IMR-90 (cell line): ENCODE results near the gene ARHGEF16. TPM values are rescaled to one million over a fixed set of nuclear protein-coding genes. Genes with fewer than 3 reads are reported as not detected.

Experiments used
- ATAC-seq: fragments of 200-7000 bp; cut with Tn5 transposase; 2 replicates; pipeline ENCODE4 v1.9.1; 2020; ENCODE audit warnings: low read depth, mild to moderate bottlenecking, moderate library complexity
- BruUV-seq: library from RNA; stranded (reverse); fragments of 400-500 nt; replicated peaks from 2 replicates; lab custom pipeline; 2021; lab: Mats Ljungman, UMichigan
- CTCF ChIA-PET: fragments of 300-600 bp; formaldehyde crosslinking; extraction: SDS; loops from one replicate; lab custom pipeline; 2021; ENCODE audit warnings: antibody characterized with exemption; lab: Yijun Ruan, JAX
- POLR2A ChIA-PET: fragments of 300-600 bp; sonication (Branson Sonifier 250); formaldehyde crosslinking; loops from one replicate; lab custom pipeline; 2022; ENCODE audit warnings: antibody characterized with exemption; ENCODE audit not compliant: unreplicated experiment; lab: Charles Lee
- DNase-seq: peaks from one replicate; pipeline ENCODE4 v3.0.0; 2013
- H2AFZ ChIP-seq: replicated peaks from 2 replicates; pipeline ENCODE3; 2013; ENCODE audit warnings: low read length, mild to moderate bottlenecking; ENCODE audit not compliant: poor library complexity
- H2AK5ac ChIP-seq: 2 replicates; pipeline ENCODE4 v1.6.1; 2013; ENCODE audit warnings: low read depth, low read length, inconsistent platforms
- H2AK9ac ChIP-seq: replicated peaks from 2 replicates; pipeline ENCODE3; 2013; ENCODE audit warnings: mild to moderate bottlenecking, low read depth, low read length, moderate library complexity; ENCODE audit not compliant: poor library complexity
- H2BK120ac ChIP-seq: 2 replicates; pipeline ENCODE4 v1.6.1; 2013; ENCODE audit warnings: low read depth, low read length, inconsistent platforms
- H2BK15ac ChIP-seq: 3 replicates; pipeline ENCODE4 v1.6.1; 2013; ENCODE audit warnings: low read depth, low read length, inconsistent platforms
- H2BK20ac ChIP-seq: 2 replicates; pipeline ENCODE4 v1.6.1; 2013; ENCODE audit warnings: low read depth, mild to moderate bottlenecking, inconsistent platforms, low read length, moderate library complexity
- H2BK5ac ChIP-seq: 2 replicates; pipeline ENCODE4 v1.6.1; 2013; ENCODE audit warnings: mild to moderate bottlenecking, low read depth, low read length, inconsistent platforms; ENCODE audit not compliant: poor library complexity, severe bottlenecking
- H3K14ac ChIP-seq: replicated peaks from 2 replicates; pipeline ENCODE4 v1.6.1; 2013; ENCODE audit warnings: low read depth, low read length, inconsistent platforms
- H3K18ac ChIP-seq: 2 replicates; pipeline ENCODE4 v1.6.1; 2013; ENCODE audit warnings: low read depth, low read length, control low read depth
- H3K23ac ChIP-seq: 2 replicates; pipeline ENCODE4 v1.6.1; 2013; ENCODE audit warnings: low read depth, low read length, inconsistent platforms
- H3K27ac ChIP-seq: 2 replicates; pipeline ENCODE4 v1.5.1; 2013; ENCODE audit warnings: mild to moderate bottlenecking, control low read depth, low read length; ENCODE audit not compliant: insufficient read depth
- H3K27me3 ChIP-seq: 2 replicates; pipeline ENCODE4 v1.6.1; 2013; ENCODE audit warnings: low read length; ENCODE audit not compliant: control insufficient read depth, insufficient read depth
- H3K36me3 ChIP-seq: 2 replicates; pipeline ENCODE4 v1.6.1; 2013; ENCODE audit warnings: low read length, mixed read lengths; ENCODE audit not compliant: control insufficient read depth, insufficient read depth
- H3K4ac ChIP-seq: 2 replicates; pipeline ENCODE4 v1.6.1; 2013; ENCODE audit warnings: low read depth, low read length, inconsistent platforms
- H3K4me1 ChIP-seq: 2 replicates; pipeline ENCODE4 v1.6.1; 2013; ENCODE audit warnings: low read length, mixed read lengths; ENCODE audit not compliant: control insufficient read depth, insufficient read depth
- H3K4me2 ChIP-seq: 2 replicates; pipeline ENCODE4 v1.6.1; 2013; ENCODE audit warnings: low read depth, mild to moderate bottlenecking, control low read depth, low read length, moderate library complexity
- H3K4me3 ChIP-seq: 2 replicates; pipeline ENCODE4 v1.5.1; 2013; ENCODE audit warnings: low read depth, mild to moderate bottlenecking, control low read depth, low read length, moderate library complexity; ENCODE audit not compliant: insufficient read depth
- H3K56ac ChIP-seq: 2 replicates; pipeline ENCODE4 v1.6.1; 2013; ENCODE audit warnings: low read length, inconsistent platforms; ENCODE audit not compliant: insufficient read depth; ENCODE audit errors: extremely low read depth
- H3K79me1 ChIP-seq, 2 experiments: 2 replicates each; pipeline ENCODE4 v1.6.1; 2013; ENCODE audit warnings: low read length in 2 of 2, inconsistent platforms in 1 of 2, low read depth in 1 of 2
- H3K9ac ChIP-seq: 2 replicates; pipeline ENCODE4 v1.6.1; 2013; ENCODE audit warnings: low read depth, low read length, control low read depth
- H3K9me1 ChIP-seq: 2 replicates; pipeline ENCODE4 v1.6.1; 2013; ENCODE audit warnings: low read length, inconsistent platforms; ENCODE audit not compliant: insufficient read depth
- H3K9me3 ChIP-seq: 2 replicates; pipeline ENCODE4 v1.6.1; 2013; ENCODE audit warnings: low read length; ENCODE audit not compliant: control insufficient read depth, insufficient read depth
- H4K20me1 ChIP-seq: 2 replicates; pipeline ENCODE4 v1.6.1; 2013; ENCODE audit warnings: low read length, inconsistent platforms; ENCODE audit not compliant: insufficient read depth
- H4K5ac ChIP-seq: 2 replicates; pipeline ENCODE4 v1.6.1; 2013; ENCODE audit warnings: mild to moderate bottlenecking, low read depth, low read length, control low read depth
- H4K8ac ChIP-seq, 2 experiments: 2 replicates each; pipeline ENCODE4 v1.6.1; 2013; ENCODE audit warnings: low read depth in 2 of 2, low read length in 2 of 2, control low read depth in 1 of 2, inconsistent platforms in 1 of 2
- H4K91ac ChIP-seq: 2 replicates; pipeline ENCODE4 v1.6.1; 2013; ENCODE audit warnings: low read depth, low read length, inconsistent platforms; ENCODE audit not compliant: insufficient read depth
- BHLHE40 ChIP-seq: fragments of 150-350 bp; IDR thresholded peaks from 2 replicates; pipeline ENCODE4 v1.6.1; 2016; ENCODE audit warnings: mild to moderate bottlenecking, low read depth, low read length
- CEBPB ChIP-seq: IDR thresholded peaks from 2 replicates; pipeline ENCODE4 v1.6.1; 2012; ENCODE audit warnings: low read depth, low read length, improper control_type of control experiment
- CHD1 ChIP-seq: IDR thresholded peaks from 2 replicates; pipeline ENCODE4 v1.6.1; 2012; ENCODE audit warnings: low read depth, low read length, improper control_type of control experiment
- CTCF ChIP-seq: conservative IDR thresholded peaks from 2 replicates; pipeline ENCODE4 v1.5.1; 2012; ENCODE audit warnings: mild to moderate bottlenecking, low read depth, low read length, improper control_type of control experiment
- FOS ChIP-seq: fragments of 150-350 bp; IDR thresholded peaks from 2 replicates; pipeline ENCODE4 v1.6.1; 2016; ENCODE audit warnings: low read depth, low read length
- MAFK ChIP-seq: IDR thresholded peaks from 2 replicates; pipeline ENCODE4 v1.6.1; 2012; ENCODE audit warnings: low read depth, low read length, improper control_type of control experiment
- MAZ ChIP-seq: IDR thresholded peaks from 2 replicates; pipeline ENCODE4 v1.6.1; 2012; ENCODE audit warnings: low read depth, mild to moderate bottlenecking, low read length, improper control_type of control experiment, moderate library complexity, borderline replicate concordance
- MXI1 ChIP-seq: IDR thresholded peaks from 2 replicates; pipeline ENCODE4 v1.6.1; 2012; ENCODE audit warnings: low read depth, mild to moderate bottlenecking, low read length, moderate library complexity, borderline replicate concordance
- NFE2L2 ChIP-seq: fragments of 150-350 bp; IDR thresholded peaks from 2 replicates; pipeline ENCODE4 v1.6.1; 2016; ENCODE audit warnings: low read depth, mild to moderate bottlenecking, low read length
- POLR2A ChIP-seq: IDR thresholded peaks from 2 replicates; pipeline ENCODE4 v1.6.1; 2012; ENCODE audit warnings: mild to moderate bottlenecking, low read depth, low read length
- RAD21 ChIP-seq: IDR thresholded peaks from 2 replicates; pipeline ENCODE4 v1.6.1; 2012; ENCODE audit warnings: low read length, improper control_type of control experiment
- RCOR1 ChIP-seq: IDR thresholded peaks from 2 replicates; pipeline ENCODE4 v1.6.1; 2012; ENCODE audit warnings: mild to moderate bottlenecking, low read length, improper control_type of control experiment; ENCODE audit not compliant: insufficient replicate concordance
- RFX5 ChIP-seq: IDR thresholded peaks from 2 replicates; pipeline ENCODE4 v1.8.0; 2012; ENCODE audit warnings: low read depth, mild to moderate bottlenecking, low read length, moderate library complexity
- SMC3 ChIP-seq: fragments of 150-350 bp; IDR thresholded peaks from 2 replicates; pipeline ENCODE4 v1.6.1; 2016; ENCODE audit warnings: low read depth, mild to moderate bottlenecking, antibody characterized with exemption, low read length, moderate library complexity
- WGBS, 2 experiments: methylation state at CpG; one replicate each; pipeline versions ENCODE4 v1.1.5 to v1.1.7; 2013; ENCODE audit warnings: missing lambda C conversion rate in 2 of 2; ENCODE audit not compliant: insufficient read length in 1 of 2; ENCODE audit errors: extremely low coverage in 2 of 2; 5-methylcytosine and 5-hydroxymethylcytosine counted together
- dilution Hi-C: fragments of 300-500 bp; cut with HindIII; formaldehyde crosslinking; loops from one replicate; pipeline ENCODE4 v1.14.3; 2018; ENCODE audit warnings: low sequenced_read_pairs; ENCODE audit not compliant: unreplicated experiment
- in situ Hi-C: fragments of 300-500 bp; cut with MboI; formaldehyde crosslinking; loops from 3 replicates; pipeline ENCODE4 v1.14.3; 2019; ENCODE audit warnings: low sequenced_read_pairs, inconsistent platforms, mixed read lengths
- intact Hi-C: fragments of 100-400 bp; cut with micrococcal nuclease; formaldehyde crosslinking; loops from 2 replicates; pipeline ENCODE4 v1.10.0; 2022
- polyA plus RNA-seq, 3 experiments: library from polyadenylated mRNA; depleted of rRNA; stranded (reverse); fragments of >200 nt; gene quantifications; 2 replicates each; pipeline ENCODE4 v1.2.3, GENCODE V29; 2012; ENCODE audit warnings: low replicate concordance in 1 of 3
- total RNA-seq: library from RNA; depleted of rRNA; stranded (reverse); fragments of >200 nt; gene quantifications from 2 replicates; pipeline ENCODE4 v1.2.3, GENCODE V29; 2012
- TF ChIP-seq, protein P1 (sequence below): fragments of 150-350 bp; IDR thresholded peaks from 2 replicates; pipeline ENCODE4 v1.6.1; 2017; ENCODE audit warnings: mild to moderate bottlenecking, antibody characterized with exemption, low read length, low read depth

The ARHGEF16 gene
- total and polyA plus RNA-seq, 2 of the 4 experiments (the other 2 are of a cell fraction): 0.18 to 0.39 TPM

GRCh38 chr1:3433596-3434320 is 20.7 kb upstream of the ARHGEF16 start:
- Histone ChIP-seq H3K18ac (no peak overlapping the region), H2BK20ac (no peak overlapping the region), H3K9me1 (no peaks in the 10 kb centered on the region), H3K23ac (no peak overlapping the region), H3K27me3 (peaks cover 2% of the 10 kb centered on the region; the same call in 1 of the 2 replicates), H2BK120ac (no peak overlapping the region), H4K5ac (no peak overlapping the region), H3K36me3 (no peaks in the 10 kb centered on the region), H3K4me2 (no peak overlapping the region), H3K79me1 (no peaks in the 10 kb centered on the region), H3K9me3 (0 out of 2 replicates have a peak, but pooled peaks cover 2% of the 10 kb centered on the region), H3K4ac (no peak overlapping the region), H3K9ac (no peak overlapping the region), H4K8ac (no peak overlapping the region), H2AFZ (no peak overlapping the region), H3K56ac (no peak overlapping the region), H3K27ac (no peak overlapping the region), H2BK5ac (no peak overlapping the region), H2BK15ac (no peak overlapping the region), H3K4me3 (no peak overlapping the region), H4K20me1 (no peaks in the 10 kb centered on the region), H3K4me1 (no peaks in the 10 kb centered on the region), H3K14ac (no peak overlapping the region), H2AK5ac (no peak overlapping the region), H4K91ac (no peak overlapping the region), H2AK9ac (no peak overlapping the region)
- dilution Hi-C loops (no loop called here), in situ Hi-C loops (no loop called here), intact Hi-C loops (no loop called here)
- POLR2A ChIA-PET: no interaction called here
- ATAC-seq (no peak), DNase-seq (no peak)
- TF ChIP-seq NFE2L2 (no peak), CHD1 (no peak), CTCF (no peak), BHLHE40 (no peak), CEBPB (no peak), MXI1 (no peak), MAZ (no peak), RCOR1 (no peak), POLR2A (no peak), FOS (no peak), SMC3 (no peak), MAFK (no peak), RFX5 (no peak), RAD21 (no peak)
- TF ChIP-seq, protein P1, sequence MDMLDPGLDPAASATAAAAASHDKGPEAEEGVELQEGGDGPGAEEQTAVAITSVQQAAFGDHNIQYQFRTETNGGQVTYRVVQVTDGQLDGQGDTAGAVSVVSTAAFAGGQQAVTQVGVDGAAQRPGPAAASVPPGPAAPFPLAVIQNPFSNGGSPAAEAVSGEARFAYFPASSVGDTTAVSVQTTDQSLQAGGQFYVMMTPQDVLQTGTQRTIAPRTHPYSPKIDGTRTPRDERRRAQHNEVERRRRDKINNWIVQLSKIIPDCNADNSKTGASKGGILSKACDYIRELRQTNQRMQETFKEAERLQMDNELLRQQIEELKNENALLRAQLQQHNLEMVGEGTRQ: no peak
- CTCF ChIA-PET: interaction anchor here (0.8 kb wide), 1 partner anchor 9 kb away, joined by 3 read pairs; no protein-coding TSS in a partner anchor
- 81% methylated on average over 15 of the region's 31 CpGs; no CpG with 5 or more reads in 1 of the 2 experiments for WGBS, 2 experiments
- no TSS peak for BruUV-seq
